Stimulated activated naive CD8-positive, alpha-beta T cell treated with anti-CD3 and anti-CD28 coated beads, Interleukin-15, Interleukin-2, amounts not matched to agents 100 ng/mL and 50 ng/mL, for 24 hours (primary cell): ENCODE results near the gene DCPS.

Experiments
- H3K27ac Mint-ChIP-seq: one replicate; pipeline ENCODE4 v1.8.0; 2021; ENCODE audit warnings: mild to moderate bottlenecking, mixed read lengths
- H3K27me3 Mint-ChIP-seq: one replicate; pipeline ENCODE4 v1.8.0; 2021; ENCODE audit warnings: mixed read lengths
- H3K36me3 Mint-ChIP-seq: one replicate; pipeline ENCODE4 v1.8.0; 2021; ENCODE audit warnings: low read depth, mixed read lengths
- H3K4me1 Mint-ChIP-seq: one replicate; pipeline ENCODE4 v1.8.0; 2021; ENCODE audit warnings: low read depth, mixed read lengths
- H3K4me3 Mint-ChIP-seq: one replicate; pipeline ENCODE4 v1.8.0; 2021; ENCODE audit warnings: mild to moderate bottlenecking, mixed read lengths
- H3K9me3 Mint-ChIP-seq: one replicate; pipeline ENCODE4 v1.8.0; 2021; ENCODE audit warnings: mixed read lengths

Gene DCPS

DNA sequence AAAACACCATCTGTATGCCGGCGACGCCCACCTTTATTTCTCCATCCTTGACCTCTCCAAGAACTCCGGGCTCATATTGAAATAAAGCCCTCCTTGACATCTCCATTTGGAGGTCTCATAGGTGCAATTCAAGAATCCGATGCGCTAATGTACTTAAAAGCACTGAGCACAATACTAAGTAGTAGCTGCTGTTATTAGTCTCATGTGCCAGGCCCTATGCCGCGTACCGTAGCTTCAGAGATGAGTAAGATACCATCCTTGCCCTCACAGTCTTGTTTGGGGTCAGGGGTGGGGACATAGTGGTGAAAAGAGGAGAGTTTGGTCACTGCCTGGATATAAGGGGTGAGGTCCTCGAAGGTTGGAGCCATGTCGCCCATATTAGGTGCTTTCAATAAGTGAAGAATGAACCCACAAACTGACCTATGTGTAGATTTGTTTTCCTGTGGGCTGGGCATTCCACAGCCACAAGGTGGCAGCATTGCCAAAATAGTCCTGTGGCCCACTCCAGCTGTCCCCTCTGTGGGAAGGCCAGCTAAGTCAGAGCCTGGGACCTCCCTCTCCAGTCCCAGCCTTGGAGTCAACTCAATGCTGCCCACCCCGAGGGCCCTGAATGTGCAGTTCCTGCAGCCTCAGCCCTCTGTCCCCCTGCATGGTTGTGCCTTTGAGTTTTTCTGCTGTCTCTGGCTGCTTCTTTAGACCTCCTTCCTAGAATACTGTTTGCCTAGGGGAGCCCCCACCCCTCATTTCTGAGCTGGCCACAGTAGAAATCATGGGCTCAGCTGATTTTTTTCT lies 6.5 kb downstream of the DCPS start:
- Mint-ChIP-seq H3K4me3 (no peak overlapping the region), H3K9me3 (no peaks in the 10 kb centered on the region), H3K4me1 (peaks cover 33% of the 10 kb centered on the region), H3K27me3 (no peaks in the 10 kb centered on the region), H3K36me3 (peaks cover 31% of the 10 kb centered on the region), H3K27ac (no peak overlapping the region)

DNA sequence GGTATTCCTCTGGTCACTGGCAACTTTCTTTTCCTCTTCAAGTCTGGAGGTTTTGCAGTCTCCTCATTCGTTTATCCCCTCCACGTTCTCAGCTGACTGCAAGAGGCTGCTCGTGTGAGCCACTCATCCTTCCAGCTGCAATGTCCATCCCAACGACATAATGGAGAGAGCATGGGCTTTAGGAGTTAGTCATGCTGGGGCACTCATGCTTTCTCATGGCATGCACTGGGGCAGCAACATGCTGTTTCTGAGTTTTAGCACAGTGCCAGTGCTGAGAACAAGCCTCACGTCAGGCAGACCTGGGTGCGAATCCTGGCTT lies 7.1 kb downstream of the DCPS start:
- Mint-ChIP-seq H3K27me3 (no peaks in the 10 kb centered on the region), H3K9me3 (no peaks in the 10 kb centered on the region), H3K36me3 (peaks cover 27% of the 10 kb centered on the region), H3K27ac (no peak overlapping the region), H3K4me3 (no peak overlapping the region), H3K4me1 (peaks cover 29% of the 10 kb centered on the region)

DNA sequence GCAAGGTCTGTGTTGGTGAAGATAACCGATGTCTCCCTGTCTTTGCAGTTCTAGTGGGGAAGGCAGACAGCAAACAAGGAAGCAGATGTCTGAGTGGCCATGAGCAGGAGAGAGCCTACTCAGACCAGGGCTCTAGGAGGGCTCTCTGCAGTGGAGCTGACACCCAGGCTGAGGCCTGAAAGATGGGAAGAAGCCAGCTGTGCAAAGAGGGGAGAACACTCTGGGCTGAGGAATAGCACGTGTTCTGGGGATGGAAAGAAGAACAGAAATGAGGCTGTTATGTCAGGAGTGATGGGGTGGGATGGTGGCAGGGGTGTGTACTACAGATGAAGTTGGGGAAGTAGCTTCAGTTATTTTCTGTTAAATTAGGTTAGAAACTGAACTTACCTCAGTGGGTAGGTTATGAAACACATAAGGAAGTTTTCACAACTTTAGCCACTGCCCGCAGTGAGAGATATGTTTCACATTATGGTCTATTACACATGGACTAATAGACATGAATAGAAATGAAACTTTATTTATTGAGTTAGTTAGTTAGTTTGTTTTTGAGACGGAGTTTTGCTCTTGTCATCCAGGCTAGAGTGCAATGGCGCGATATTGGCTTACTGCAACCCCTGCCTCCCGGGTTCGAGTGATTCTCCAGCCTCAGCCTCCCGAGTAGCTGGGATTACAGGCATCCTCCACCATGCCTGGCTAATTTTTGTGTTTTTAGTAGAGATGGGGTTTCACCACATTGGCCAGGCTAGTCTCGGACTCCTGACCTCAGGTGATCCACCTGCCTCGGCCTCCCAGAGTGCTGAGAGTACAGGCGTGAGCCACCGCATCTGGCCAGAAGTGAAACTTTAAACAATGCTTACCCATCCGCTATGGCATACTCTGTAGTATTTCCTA lies 7.8 kb downstream of the DCPS start:
- Mint-ChIP-seq H3K4me3 (no peak overlapping the region), H3K27me3 (no peaks in the 10 kb centered on the region), H3K4me1 (peaks cover 33% of the 10 kb centered on the region), H3K27ac (no peak overlapping the region), H3K36me3 (peaks cover 32% of the 10 kb centered on the region), H3K9me3 (no peaks in the 10 kb centered on the region)

DNA sequence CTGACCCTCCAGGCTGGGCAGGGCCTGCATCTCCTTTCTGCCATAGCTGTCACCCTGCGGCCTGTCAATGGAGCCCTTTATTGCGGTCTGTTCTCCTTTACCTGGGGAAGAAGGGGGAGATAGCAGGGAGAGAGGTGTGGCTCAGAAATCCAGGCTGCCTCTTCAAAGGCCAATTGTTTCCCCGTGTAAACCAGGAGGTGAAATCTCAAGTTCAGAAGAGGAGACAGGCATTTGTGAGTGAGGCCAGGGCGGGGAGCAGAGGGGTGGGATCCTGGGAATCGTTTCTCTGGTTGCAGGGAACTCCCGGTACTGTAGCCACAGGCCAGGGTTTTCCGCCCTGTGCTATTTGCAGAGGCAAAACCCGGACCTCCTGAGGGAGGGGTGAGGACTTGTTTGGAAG lies 9.1 kb downstream of the DCPS start:
- Mint-ChIP-seq H3K4me3 (no peak overlapping the region), H3K4me1 (peaks cover 36% of the 10 kb centered on the region), H3K27me3 (no peaks in the 10 kb centered on the region), H3K36me3 (peaks cover 30% of the 10 kb centered on the region), H3K9me3 (no peaks in the 10 kb centered on the region), H3K27ac (no peak overlapping the region)

DNA sequence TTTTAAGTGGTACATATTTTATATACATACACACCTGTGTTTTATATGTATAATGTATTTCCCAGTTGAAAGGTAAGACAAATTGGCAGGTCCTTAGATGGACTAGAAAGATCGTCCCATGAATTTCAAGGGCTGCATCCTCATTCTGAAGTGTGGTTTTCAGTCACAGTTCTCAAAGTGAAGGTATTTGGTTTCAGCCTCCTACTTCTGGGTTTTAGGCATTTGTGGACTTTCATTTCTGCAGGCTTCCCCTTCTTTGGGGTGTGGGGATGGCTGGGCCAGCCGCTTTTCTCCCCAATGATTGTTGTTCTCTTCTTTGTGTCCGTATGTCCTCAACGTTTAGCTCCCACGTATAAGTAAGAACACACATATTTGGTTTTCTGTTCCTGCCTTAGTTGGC lies 10.0 kb downstream of the DCPS start:
- Mint-ChIP-seq H3K4me3 (no peak overlapping the region), H3K27me3 (no peaks in the 10 kb centered on the region), H3K9me3 (no peaks in the 10 kb centered on the region), H3K36me3 (peaks cover 30% of the 10 kb centered on the region), H3K27ac (no peak overlapping the region), H3K4me1 (peaks cover 40% of the 10 kb centered on the region)

DNA sequence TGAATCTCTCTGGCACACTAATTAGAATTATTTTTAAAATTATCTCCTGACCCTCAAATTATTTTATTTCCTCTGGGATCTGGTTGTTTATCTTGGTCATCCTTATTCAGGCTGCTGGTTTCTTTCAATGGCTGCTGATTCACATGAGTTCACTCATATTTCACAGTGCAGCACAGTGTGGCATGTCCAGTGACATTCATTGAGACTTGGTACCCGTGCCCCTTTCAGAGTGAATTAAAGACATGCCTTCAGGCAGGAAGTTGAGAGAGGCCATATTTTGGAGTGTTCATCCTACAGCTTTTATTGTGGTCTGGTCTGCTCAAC lies 13.5 kb downstream of the DCPS start:
- peaks cover 30% of the 10 kb centered on the region for H3K36me3 Mint-ChIP-seq
- no peaks in the 10 kb centered on the region for H3K27me3 Mint-ChIP-seq
- peak overlapping the region; percentile 46 for H3K4me3 Mint-ChIP-seq
- no peaks in the 10 kb centered on the region for H3K9me3 Mint-ChIP-seq
- peaks cover 38% of the 10 kb centered on the region for H3K4me1 Mint-ChIP-seq
- H3K27ac Mint-ChIP-seq, result peak overlapping the region; percentile 56

DNA sequence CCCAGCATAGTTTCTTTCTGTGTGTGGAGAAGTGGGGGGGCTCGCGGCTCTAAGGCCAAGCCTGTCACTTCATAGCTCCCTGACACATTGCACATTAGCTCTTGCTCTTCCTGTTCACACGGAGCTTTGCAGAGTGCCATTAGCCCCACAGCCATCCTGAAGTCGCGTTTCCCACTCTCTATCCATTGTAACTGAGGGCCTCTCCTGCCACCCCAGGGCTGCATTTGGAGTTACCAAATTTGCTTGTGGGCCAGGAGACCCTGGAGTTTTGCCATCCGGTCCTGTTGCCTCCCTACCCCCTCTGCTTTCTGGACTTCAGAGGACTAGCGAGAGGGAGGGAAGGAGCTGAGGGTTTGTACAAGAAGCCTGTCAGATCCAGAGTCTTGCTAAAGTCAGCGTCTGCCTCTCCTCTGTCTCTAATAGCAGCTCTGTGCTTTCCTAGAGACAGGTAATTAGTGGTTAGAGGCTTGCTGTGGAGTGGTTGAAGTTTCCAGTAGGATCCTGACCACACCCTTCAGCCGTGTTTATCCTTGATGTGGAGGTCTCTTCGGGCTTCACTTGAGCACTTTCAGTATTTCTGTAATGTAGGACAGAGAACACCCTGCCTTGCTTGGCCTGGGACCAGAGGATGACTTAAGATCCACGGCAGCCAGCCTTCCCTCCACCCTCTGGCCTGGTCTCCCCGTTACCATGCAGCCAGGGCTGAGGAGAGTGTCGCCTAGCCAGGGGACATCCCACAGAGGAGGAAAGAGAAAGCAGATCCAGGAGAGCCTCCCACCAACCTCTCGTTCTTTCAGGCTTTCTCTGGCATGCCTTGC lies 14.1 kb downstream of the DCPS start:
- H3K9me3 Mint-ChIP-seq, result no peaks in the 10 kb centered on the region
- H3K36me3 Mint-ChIP-seq, result peaks cover 30% of the 10 kb centered on the region
- peak overlapping the region; percentile 56 for H3K27ac Mint-ChIP-seq
- H3K4me1 Mint-ChIP-seq, result peaks cover 38% of the 10 kb centered on the region
- peak overlapping the region; percentile 46 for H3K4me3 Mint-ChIP-seq
- no peaks in the 10 kb centered on the region for H3K27me3 Mint-ChIP-seq

DNA sequence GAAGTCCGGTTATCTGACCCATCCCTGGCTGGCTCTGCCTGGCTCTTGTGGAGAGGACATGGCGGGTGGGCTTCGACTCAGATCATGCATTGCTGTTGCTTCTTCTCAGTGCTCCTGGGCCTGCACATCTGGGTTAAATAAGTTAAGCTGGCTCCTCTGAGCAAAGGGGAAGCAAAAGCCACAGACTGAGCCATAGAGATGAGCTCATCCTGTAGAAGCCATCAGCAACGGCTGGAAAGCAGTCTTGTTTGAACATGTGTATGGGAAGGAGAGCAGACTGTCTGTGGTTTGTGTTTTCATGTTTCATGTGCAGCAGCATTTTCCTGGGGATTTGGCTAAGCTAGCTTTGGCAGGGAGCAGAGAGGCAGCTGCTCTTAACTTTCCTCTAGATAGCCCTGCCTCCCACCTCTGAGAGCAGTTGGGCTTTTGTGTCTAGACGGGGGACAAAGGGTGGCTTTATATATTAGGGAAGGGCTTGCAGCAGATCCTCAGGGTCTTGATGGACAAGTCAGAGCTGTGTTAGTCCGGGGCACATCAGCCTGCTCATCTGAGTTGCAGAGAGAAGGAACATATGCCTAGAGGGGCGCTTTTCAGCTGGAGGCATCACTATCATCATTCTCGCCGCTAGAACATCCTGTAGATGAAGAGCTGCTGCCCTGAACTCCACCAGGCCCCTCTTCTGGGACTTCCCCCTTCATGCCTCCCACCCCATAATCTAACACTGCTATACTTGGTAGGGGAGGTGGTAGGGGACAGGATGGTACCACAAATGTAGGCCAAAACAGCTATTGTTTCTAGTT lies 14.9 kb downstream of the DCPS start:
- peaks cover 38% of the 10 kb centered on the region for H3K4me1 Mint-ChIP-seq

DNA sequence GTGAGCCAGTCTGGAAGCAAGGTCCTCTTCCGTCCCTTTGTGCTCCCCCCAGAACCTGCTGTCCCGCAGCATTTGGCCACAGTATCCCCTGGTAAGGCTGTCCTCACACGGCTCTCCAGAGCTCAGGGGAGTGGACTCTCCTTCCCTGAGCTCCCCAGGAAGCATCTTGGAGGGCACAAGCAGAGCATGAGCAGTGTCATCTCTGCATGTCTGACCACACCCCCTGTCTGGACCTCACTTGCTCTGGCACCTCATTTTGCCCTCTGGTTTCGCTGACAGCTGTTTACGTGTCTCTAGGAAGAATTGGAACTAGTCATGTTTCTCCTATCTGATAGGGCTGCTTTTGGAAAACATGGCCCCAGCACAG lies 15.5 kb downstream of the DCPS start:
- Mint-ChIP-seq H3K27ac (peak overlapping the region; percentile 56), H3K27me3 (no peaks in the 10 kb centered on the region), H3K36me3 (peaks cover 25% of the 10 kb centered on the region), H3K4me3 (no peak overlapping the region), H3K9me3 (no peaks in the 10 kb centered on the region), H3K4me1 (peaks cover 38% of the 10 kb centered on the region)

More for the DNA sequence above, 14.9 kb downstream of the DCPS start:
- peak overlapping the region; percentile 46 for H3K4me3 Mint-ChIP-seq
- H3K9me3 Mint-ChIP-seq, result no peaks in the 10 kb centered on the region
- H3K27me3 Mint-ChIP-seq, result no peaks in the 10 kb centered on the region
- H3K27ac Mint-ChIP-seq, result peak overlapping the region; percentile 56
- H3K36me3 Mint-ChIP-seq, result peaks cover 30% of the 10 kb centered on the region

DNA sequence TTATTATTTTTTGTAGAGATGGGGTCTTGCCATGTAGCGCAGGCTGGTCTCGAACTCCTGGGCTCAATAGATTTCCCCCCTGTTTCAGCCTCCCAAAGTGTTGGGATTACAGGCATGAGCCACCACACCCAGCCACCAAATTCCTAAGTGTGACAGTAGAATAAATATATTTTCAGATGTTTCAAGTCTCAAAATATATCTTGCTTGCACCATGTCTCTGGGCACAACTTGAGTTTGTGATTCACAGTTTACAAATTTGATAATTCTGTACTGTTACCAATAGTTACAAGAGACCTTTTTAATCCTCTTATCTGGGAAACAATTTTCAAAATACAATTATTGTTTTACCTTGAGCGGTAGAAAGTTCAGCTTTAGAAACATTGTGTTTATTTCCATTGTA lies 19.1 kb downstream of the DCPS start:
- peaks cover 21% of the 10 kb centered on the region for H3K4me1 Mint-ChIP-seq
- H3K9me3 Mint-ChIP-seq, result no peaks in the 10 kb centered on the region
- H3K27ac Mint-ChIP-seq, result no peak overlapping the region
- no peak overlapping the region for H3K4me3 Mint-ChIP-seq
- no peaks in the 10 kb centered on the region for H3K27me3 Mint-ChIP-seq
- peaks cover 12% of the 10 kb centered on the region for H3K36me3 Mint-ChIP-seq

DNA sequence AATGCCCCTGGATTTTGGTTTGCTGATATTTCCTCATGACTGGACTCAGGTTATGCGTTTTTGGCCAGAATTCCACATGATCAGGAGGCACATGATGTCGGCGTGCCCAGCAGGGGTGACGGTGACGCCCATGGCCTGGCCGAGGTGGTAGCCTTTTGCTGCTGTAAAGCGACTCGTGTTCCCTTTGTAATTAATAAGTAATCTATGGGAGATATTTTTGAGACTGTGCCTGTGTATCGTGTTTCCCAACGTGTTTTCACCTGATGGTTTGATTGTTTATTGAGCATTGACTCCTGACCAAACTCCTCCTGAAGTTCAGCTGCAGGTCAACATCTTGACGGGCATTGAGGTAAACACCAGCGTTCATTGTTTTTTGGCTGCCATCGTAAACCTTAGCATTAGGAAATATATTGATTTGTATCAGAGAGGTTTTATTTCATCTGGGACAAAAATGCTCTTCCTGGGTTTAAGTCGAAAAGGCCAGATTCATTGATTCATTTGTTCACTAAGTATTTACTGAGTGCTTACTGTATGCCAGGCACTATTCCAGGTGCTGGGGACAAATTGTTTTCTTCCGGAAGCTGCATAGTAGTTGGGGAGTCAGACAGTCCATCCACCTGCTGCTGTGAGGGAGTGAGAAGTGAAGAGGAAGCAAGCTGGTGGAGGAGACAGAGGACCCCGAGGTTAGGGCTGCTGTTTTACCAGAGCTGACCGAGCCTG lies 23.6 kb downstream of the DCPS start:
- Mint-ChIP-seq H3K4me3 (no peak overlapping the region), H3K27me3 (no peaks in the 10 kb centered on the region), H3K9me3 (no peaks in the 10 kb centered on the region), H3K4me1 (peaks cover 20% of the 10 kb centered on the region), H3K27ac (peak overlapping the region; percentile 61), H3K36me3 (peaks cover 7% of the 10 kb centered on the region)

DNA sequence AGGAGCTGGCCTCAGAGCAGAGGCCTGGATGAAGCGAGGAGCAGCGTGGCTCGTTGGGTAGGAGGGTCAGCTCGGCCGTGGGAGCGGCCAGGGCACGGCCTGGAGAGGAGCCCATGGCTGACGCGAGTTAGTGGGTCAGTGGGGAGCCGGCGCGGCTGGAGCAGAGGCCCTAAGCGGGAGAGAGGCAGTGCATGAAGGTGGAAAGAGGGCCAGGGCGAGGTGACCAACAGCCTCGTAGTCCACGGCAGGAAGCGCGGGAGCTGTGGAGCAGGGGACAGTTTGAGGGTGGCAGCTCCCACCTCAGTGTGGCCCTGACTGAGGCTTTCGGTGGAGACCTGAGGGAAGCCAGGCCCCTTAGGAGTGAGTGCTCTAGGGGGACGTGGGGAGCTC lies 24.1 kb downstream of the DCPS start:
- Mint-ChIP-seq H3K27me3 (no peaks in the 10 kb centered on the region), H3K9me3 (no peaks in the 10 kb centered on the region), H3K36me3 (peaks cover 12% of the 10 kb centered on the region), H3K4me1 (peaks cover 24% of the 10 kb centered on the region), H3K27ac (peak overlapping the region; percentile 61), H3K4me3 (no peak overlapping the region)

DNA sequence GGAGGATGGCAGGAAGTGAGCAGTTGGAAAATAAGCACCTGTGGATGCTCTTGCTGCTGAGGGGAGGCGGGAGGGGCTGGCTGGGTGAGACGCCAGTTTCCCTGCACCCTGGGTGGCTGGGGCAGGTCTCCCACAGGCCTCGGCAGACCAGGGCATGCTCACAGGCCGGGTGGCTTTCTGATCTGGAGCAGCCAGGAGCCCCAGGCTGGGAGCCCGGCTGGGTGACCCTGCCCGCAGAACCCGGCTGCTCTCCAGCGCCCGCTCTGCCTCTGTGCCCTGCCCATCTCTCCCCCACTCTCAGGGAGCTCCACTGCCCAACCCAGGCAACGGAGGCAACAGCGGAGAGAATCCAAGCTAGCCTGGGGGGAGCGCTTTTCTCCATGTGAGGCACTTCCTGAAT lies 24.6 kb downstream of the DCPS start:
- no peaks in the 10 kb centered on the region for H3K9me3 Mint-ChIP-seq
- H3K36me3 Mint-ChIP-seq, result peaks cover 17% of the 10 kb centered on the region
- H3K4me1 Mint-ChIP-seq, result peaks cover 28% of the 10 kb centered on the region
- no peak overlapping the region for H3K27ac Mint-ChIP-seq
- no peaks in the 10 kb centered on the region for H3K27me3 Mint-ChIP-seq
- no peak overlapping the region for H3K4me3 Mint-ChIP-seq
